B cell (primary cell): ENCODE data around the gene RPL32. TPM values are rescaled to one million over a fixed set of nuclear protein-coding genes. Genes with fewer than 3 reads are reported as not detected.
A peak's percentile ranks its signal among the peaks of the same experiment; 100 is the strongest.

ENCODE experiments used
- ATAC-seq: fragments of 200-7000 bp; cut with Tn5 transposase; one replicate; pipeline ENCODE4 v1.10.0; 2021; ENCODE audit warnings: low read depth, mild to moderate bottlenecking, moderate number of reproducible peaks, moderate library complexity
- CTCF ChIA-PET: fragments of 350-600 bp; sonication (Branson Sonifier 250); formaldehyde crosslinking; loops from one replicate; lab custom pipeline; 2021; ENCODE audit warnings: antibody characterized with exemption, inconsistent platforms; lab: Charles Lee
- POLR2A ChIA-PET: fragments of 350-600 bp; sonication (Branson Sonifier 250); formaldehyde crosslinking; loops from one replicate; lab custom pipeline; 2021; ENCODE audit warnings: antibody characterized with exemption; lab: Charles Lee
- DNase-seq: peaks from one replicate; pipeline ENCODE4 v3.0.0; 2013
- H2AFZ ChIP-seq: 2 replicates; pipeline ENCODE4 v1.6.1; 2012; ENCODE audit warnings: mild to moderate bottlenecking, low read depth, low read length; ENCODE audit not compliant: insufficient read depth, poor library complexity, severe bottlenecking
- H3K27ac ChIP-seq, 2 donors: 1 replicate in 1 of 2; 2 replicates in 1 of 2; pipeline ENCODE4 v1.5.1; 2012 to 2013; ENCODE audit warnings: low read length in 2 of 2, mild to moderate bottlenecking in 2 of 2, moderate library complexity in 1 of 2
- H3K27me3 ChIP-seq, 4 experiments: fragments of 200-600 bp in 1 of 4; sonication (generic) in 1 of 4; replicated peaks in 1 of 4; 1 replicate in 2 of 4; 2 replicates in 2 of 4; pipeline versions ENCODE4 v1.6.1 to v1.7.0; 2013 to 2016; ENCODE audit warnings: low read length in 3 of 4, mild to moderate bottlenecking in 2 of 4, mixed read lengths in 1 of 4, moderate library complexity in 1 of 4; ENCODE audit not compliant: insufficient read depth in 4 of 4, control insufficient read depth in 3 of 4; ENCODE audit errors: control extremely low read depth in 1 of 4
- H3K36me3 ChIP-seq, 2 experiments: replicated peaks in 1 of 2; 1 replicate in 1 of 2; 2 replicates in 1 of 2; pipeline versions ENCODE4 v1.6.1 to v1.7.1; 2013; ENCODE audit warnings: low read length in 1 of 2; ENCODE audit not compliant: insufficient read depth in 2 of 2, control insufficient read depth in 1 of 2; ENCODE audit errors: control extremely low read depth in 1 of 2, extremely low read depth in 1 of 2
- H3K4me1 ChIP-seq, 2 donors: fragments of 200-600 bp in 1 of 2; sonication (generic) in 1 of 2; 1 replicate in 1 of 2; 2 replicates in 1 of 2; pipeline versions ENCODE4 v1.5.1 to v1.6.1; 2013 to 2017; ENCODE audit warnings: low read length in 2 of 2; ENCODE audit not compliant: control insufficient read depth in 2 of 2, insufficient read depth in 2 of 2
- H3K4me2 ChIP-seq: replicated peaks from 2 replicates; pipeline ENCODE3; 2012; ENCODE audit warnings: mild to moderate bottlenecking, low read depth, low read length; ENCODE audit not compliant: poor library complexity, severe bottlenecking
- H3K4me3 ChIP-seq, 5 experiments: fragments of 200-600 bp in 1 of 5; sonication (generic) in 1 of 5; 1 replicate in 3 of 5; 2 replicates in 2 of 5; pipeline versions ENCODE4 v1.5.1 to v1.7.0; 2011 to 2016; ENCODE audit warnings: low read length in 4 of 5, mild to moderate bottlenecking in 4 of 5, low read depth in 2 of 5, control low read depth in 1 of 5, moderate library complexity in 1 of 5; ENCODE audit not compliant: insufficient read depth in 1 of 5; ENCODE audit errors: control extremely low read depth in 1 of 5, extremely low read depth in 1 of 5
- H3K79me2 ChIP-seq: fragments of 200-600 bp; sonication (generic); one replicate; pipeline ENCODE4 v1.6.0; 2016; ENCODE audit warnings: low read length; ENCODE audit not compliant: control insufficient read depth, insufficient read depth
- H3K9ac ChIP-seq: fragments of 200-600 bp; sonication (generic); 2 replicates; pipeline ENCODE4 v1.6.1; 2017; ENCODE audit warnings: mild to moderate bottlenecking, low read length, moderate library complexity
- H3K9me3 ChIP-seq, 3 donors: one replicate each; pipeline versions ENCODE4 v1.6.1 to v1.7.1; 2013; ENCODE audit warnings: low read length in 2 of 3; ENCODE audit not compliant: control insufficient read depth in 2 of 3, insufficient read depth in 1 of 3; ENCODE audit errors: control extremely low read depth in 1 of 3
- H4K20me1 ChIP-seq: 2 replicates; pipeline ENCODE4 v1.6.0; 2012; ENCODE audit warnings: mild to moderate bottlenecking, low read length; ENCODE audit not compliant: insufficient read depth, control insufficient read depth, poor library complexity, severe bottlenecking
- H3K27ac Mint-ChIP-seq: one replicate; pipeline ENCODE4 v1.8.0; 2021; ENCODE audit warnings: mixed read lengths
- H3K27me3 Mint-ChIP-seq: one replicate; pipeline ENCODE4 v1.8.0; 2021; ENCODE audit warnings: mixed read lengths
- H3K4me1 Mint-ChIP-seq: one replicate; pipeline ENCODE4 v1.8.0; 2021; ENCODE audit warnings: mixed read lengths
- H3K4me3 Mint-ChIP-seq: one replicate; pipeline ENCODE4 v1.8.0; 2021; ENCODE audit warnings: mixed read lengths
- H3K9me3 Mint-ChIP-seq: one replicate; pipeline ENCODE4 v1.8.0; 2022; ENCODE audit warnings: mixed read lengths; ENCODE audit not compliant: insufficient read depth
- CTCF ChIP-seq: fragments of 200-600 bp; IDR thresholded peaks from one replicate; pipeline ENCODE4 v1.8.0; 2022; ENCODE audit warnings: antibody characterized with exemption, mild to moderate bottlenecking
- WGBS: methylation state at CpG from one replicate; pipeline ENCODE4 v1.1.5; 2013; ENCODE audit warnings: missing lambda C conversion rate; ENCODE audit not compliant: insufficient coverage; 5-methylcytosine and 5-hydroxymethylcytosine counted together
- intact Hi-C: fragments of 100-400 bp; cut with micrococcal nuclease; formaldehyde crosslinking; loops from one replicate; pipeline ENCODE4 v1.10.0; 2022
- polyA plus RNA-seq: library from polyadenylated mRNA; depleted of rRNA; stranded (reverse); fragments of >200 nt; gene quantifications from 2 replicates; pipeline ENCODE4 v1.2.3, GENCODE V29; 2012
- total RNA-seq, 2 donors: library from RNA; stranded (reverse); fragments of 120-200 nt in 1 of 2; gene quantifications; 1 replicate in 1 of 2; 2 replicates in 1 of 2; pipeline versions ENCODE4 v1.2.3 to v1.2.4, GENCODE V29; 2013 to 2022

Gene RPL32
- total and polyA plus RNA-seq, 2 donors (not counting 1 experiment from before 2014, with no cell fraction given), result 2,160 to 2,756 TPM

- peak overlapping the region; percentile 81 for H3K4me3 Mint-ChIP-seq
- no peak for ATAC-seq
Observed at GRCh38 chr3:12808587-12808986, 32.8 kb downstream of the RPL32 start.

More at GRCh38 chr3:12808587-12808986, 32.8 kb downstream of the RPL32 start:
- intact Hi-C loops, result no loop called here
- Histone ChIP-seq H3K27me3 (no peaks in the 10 kb centered on the region), H3K9ac (no peak overlapping the region), H3K9me3 (no peaks in the 10 kb centered on the region), H3K27ac (no peak overlapping the region), H4K20me1 (no peaks in the 10 kb centered on the region), H2AFZ (no peak overlapping the region), H3K4me3 (no peak overlapping the region), H3K4me1 (peaks cover 7 to 14% of the 10 kb centered on the region in 2 donors), H3K79me2 (no peaks in the 10 kb centered on the region), H3K4me2 (no peak overlapping the region), H3K36me3 (no peaks in the 10 kb centered on the region)
- Mint-ChIP-seq H3K27me3 (peaks cover 3% of the 10 kb centered on the region), H3K4me1 (peaks cover 8% of the 10 kb centered on the region), H3K27ac (no peak overlapping the region), H3K9me3 (no peaks in the 10 kb centered on the region)
- ChIA-PET POLR2A (no interaction called here), CTCF (interaction anchor here (2.1 kb wide), 1 partner anchor 11 kb away, joined by 24 read pairs; the partner anchor contains the start of gene CAND2)
- DNase-seq, result no peak
- 77% methylated on average over 2 of the region's 2 CpGs for WGBS
- TF ChIP-seq CTCF, result no peak
